Neural progenitor cell (in vitro differentiated cells): ENCODE measurements around the gene SMIM27.

Experiments
- EZH2 ChIP-seq: fragments of 200-600 bp; sonication (generic); IDR thresholded peaks from 2 replicates; pipeline ENCODE4 v1.6.1; 2017; ENCODE audit warnings: antibody characterized with exemption, mild to moderate bottlenecking, moderate library complexity
- TF ChIP-seq, protein P1 (sequence below): fragments of 200-600 bp; sonication (generic); IDR thresholded peaks from 2 replicates; pipeline ENCODE4 v1.5.1; 2017; ENCODE audit warnings: antibody characterized with exemption, mild to moderate bottlenecking

DNA sequence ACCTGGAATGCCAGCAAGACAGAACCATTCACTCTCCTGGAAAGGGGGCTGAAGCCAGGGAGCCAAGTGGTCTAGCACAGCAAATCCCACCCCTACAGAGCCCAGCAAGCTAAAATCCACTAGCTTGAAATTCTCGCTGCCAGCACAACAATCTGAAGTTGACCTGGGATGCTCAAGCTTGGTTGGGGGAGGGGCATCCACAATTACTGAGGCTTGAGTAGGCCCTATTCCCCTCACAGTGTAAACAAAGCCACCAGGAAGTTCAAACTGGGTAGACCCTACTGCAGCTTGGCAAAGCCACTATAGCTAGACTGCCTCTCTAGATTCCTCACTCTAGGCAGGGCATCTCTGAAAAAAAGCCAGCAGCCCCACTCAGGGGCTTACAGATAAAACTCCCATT is 43.4 kb upstream of the SMIM27 start:
- TF ChIP-seq, protein P1, sequence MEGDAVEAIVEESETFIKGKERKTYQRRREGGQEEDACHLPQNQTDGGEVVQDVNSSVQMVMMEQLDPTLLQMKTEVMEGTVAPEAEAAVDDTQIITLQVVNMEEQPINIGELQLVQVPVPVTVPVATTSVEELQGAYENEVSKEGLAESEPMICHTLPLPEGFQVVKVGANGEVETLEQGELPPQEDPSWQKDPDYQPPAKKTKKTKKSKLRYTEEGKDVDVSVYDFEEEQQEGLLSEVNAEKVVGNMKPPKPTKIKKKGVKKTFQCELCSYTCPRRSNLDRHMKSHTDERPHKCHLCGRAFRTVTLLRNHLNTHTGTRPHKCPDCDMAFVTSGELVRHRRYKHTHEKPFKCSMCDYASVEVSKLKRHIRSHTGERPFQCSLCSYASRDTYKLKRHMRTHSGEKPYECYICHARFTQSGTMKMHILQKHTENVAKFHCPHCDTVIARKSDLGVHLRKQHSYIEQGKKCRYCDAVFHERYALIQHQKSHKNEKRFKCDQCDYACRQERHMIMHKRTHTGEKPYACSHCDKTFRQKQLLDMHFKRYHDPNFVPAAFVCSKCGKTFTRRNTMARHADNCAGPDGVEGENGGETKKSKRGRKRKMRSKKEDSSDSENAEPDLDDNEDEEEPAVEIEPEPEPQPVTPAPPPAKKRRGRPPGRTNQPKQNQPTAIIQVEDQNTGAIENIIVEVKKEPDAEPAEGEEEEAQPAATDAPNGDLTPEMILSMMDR = no peak
- no peak for TF ChIP-seq EZH2
